T-helper 2 cell (primary cell): ENCODE measurements around the gene PTPRM.

Experiments used
- DNase-seq, 5 experiments: peaks; one replicate each; pipeline versions ENCODE4 v3.0.0 to v3.0.0-alpha.2; 2012 to 2022

The PTPRM gene

DNA sequence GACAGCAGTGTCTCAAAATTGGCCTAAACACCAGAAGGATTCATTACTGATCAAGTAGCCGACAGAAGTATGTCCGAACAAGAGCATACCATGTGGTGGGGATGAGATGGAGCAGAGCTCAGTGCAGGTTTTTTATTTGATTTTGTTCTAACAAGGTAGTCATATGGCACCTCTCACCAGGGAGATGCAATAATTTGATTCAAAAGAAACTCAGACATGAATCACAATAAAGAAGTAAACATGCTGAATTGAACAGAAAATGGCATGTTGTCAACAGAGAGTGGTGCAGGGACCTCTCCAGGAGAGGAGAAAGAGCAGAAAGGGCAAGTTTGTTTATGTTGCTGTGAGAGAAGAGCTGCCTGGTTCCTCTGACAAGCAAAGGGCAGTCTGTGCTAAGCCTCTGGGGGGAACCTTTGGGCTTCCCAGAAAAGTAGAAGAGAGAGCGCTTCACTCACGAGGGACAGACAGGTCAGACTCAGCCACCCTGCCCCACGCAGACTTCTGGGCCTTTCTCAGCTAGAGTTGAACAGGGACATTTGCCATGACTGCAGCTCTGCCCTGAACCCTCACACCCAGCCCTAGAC lies 690.8 kb downstream of the PTPRM start:
- DNase-seq: no peak

DNA sequence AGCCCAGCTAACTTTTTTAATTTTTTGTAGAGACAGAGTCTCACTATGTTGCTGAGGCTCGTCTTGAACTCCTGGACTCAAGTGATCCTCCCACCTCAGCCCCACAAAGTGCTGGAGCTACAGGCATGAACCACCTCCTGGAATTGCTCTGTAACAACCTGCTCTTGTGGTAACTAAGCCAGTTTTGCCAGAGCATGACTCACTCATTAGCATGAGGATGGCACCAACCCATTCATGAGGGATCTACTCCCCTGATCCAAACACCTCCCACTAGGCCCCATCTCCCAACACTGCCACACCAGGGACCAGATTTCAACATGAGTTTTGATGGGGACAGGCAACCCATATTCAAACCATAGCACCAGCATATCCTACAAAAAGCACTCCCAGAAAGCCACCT lies 693.2 kb downstream of the PTPRM start:
- DNase-seq: no peak

DNA sequence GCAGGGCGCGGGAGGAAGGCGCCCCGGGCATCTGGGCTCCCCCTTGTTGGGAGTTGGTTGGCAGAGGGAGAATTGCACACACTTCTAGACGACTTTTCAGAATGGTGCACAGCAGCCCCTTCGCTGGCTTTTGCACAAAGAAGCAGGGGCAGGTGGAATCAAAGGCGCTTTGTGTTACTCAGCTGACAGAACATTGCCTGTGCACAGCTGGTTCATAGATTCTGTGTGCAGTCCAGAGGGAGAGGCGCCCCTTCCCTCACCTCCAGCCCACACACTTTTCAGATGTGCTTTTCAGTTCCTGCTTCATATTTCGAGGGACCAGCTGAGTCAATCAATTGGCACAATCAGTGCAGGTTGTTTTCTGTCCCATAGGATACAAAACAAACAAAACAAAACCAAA lies 693.7 kb downstream of the PTPRM start:
- no peak for DNase-seq

DNA sequence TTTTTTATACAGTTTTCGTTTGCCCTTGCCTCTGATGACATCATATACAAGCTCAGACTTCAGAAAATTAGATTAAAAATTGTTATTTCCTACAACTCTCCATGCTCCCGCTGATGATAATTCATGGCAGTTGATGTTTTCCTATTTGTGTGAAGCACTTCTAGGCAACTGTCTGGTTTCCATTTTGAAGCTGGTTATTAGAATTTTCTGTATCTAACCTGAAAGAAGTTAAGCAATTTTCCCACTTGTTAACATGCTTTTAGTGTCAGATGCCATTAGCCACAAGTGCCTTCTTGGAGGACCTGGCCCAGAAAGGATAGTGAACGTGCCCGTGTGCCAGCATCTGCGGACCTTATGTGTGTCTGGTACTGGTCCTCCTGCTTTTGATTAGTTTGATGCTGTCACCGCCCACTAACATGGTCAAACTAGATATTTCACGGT lies 694.6 kb downstream of the PTPRM start:
- no peak for DNase-seq

DNA sequence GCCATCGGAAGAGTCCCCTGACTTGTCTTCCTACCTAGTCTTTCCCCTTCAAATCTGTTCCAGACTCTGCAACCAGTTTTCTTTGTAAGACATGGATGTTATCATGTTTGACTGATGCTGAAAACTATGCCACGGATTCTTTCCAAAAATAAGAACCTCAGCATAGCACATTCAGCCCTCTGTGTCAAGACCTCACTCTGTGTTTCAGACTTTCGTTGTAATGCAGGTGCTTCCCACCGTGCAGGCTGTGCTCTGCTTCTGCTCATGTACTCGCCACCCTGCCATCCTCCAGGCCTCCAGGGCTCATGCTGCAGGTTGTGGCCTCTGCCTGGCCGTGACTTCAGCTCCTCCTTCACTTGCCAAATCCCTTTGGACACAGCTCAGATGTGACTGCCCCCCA lies 695.1 kb downstream of the PTPRM start:
- no peak for DNase-seq

DNA sequence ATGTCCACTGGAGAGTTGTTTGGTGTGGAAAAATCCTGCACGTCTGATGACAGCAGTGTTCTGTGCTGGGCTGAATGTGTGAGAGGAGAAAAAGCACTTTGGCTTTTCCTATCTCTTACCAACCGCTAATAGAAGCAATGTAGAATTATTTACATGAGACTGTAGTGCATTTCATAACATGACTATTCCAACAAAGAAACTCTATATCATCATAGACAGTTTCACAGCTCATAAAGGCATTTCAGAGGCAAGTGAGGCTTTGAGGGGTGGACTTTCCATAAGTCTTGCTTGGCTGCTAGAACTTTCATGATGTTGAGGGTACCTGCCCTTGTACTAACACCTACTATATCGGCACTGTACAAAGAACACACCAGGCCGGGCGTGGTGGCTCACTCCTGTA lies 697.0 kb downstream of the PTPRM start:
- no peak for DNase-seq

DNA sequence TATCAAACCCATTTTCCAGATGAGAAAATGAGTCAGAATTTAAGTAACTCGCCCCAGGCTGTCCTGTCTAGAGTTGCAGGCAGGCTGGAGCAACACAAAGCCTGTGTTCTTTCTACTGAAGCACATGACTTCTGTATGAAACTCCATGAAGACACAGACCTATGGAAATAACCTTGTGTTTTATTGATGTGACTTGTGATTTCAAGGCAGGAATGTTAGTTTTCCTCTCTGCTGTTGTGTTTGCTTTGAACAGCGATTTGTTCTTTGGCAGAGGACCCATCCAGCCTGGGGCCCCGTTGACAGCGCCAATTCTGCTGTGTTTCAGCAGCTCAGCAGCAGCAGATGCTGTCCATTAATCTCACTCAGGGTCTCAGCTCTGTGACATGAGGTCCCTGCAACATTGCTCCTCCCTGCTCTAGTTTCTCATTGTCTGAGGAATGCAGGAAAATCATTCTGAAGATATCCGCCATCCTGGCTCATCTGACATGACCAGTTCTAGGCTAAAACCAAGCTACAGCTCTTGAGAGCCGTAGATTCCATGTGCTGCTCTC lies 697.8 kb downstream of the PTPRM start:
- DNase-seq: no peak

DNA sequence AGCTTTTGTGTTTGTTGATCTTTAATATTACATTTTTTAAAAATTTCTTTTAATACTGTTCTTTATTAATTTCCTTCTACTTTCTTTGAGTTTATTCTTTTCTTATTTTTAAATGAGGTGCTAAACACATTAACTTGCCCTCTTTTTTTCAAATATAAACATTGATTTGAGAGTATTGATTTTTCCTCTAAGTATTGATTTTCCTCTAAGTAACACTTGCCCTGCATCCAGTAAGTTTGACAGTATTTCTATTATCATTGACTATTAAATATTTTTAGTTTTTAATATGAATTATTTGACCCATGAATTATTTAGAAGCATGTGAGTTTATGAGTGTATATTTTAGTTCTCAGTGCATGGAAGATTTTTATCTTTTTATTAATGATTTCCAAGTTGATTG lies 705.1 kb downstream of the PTPRM start:
- DNase-seq: no peak

DNA sequence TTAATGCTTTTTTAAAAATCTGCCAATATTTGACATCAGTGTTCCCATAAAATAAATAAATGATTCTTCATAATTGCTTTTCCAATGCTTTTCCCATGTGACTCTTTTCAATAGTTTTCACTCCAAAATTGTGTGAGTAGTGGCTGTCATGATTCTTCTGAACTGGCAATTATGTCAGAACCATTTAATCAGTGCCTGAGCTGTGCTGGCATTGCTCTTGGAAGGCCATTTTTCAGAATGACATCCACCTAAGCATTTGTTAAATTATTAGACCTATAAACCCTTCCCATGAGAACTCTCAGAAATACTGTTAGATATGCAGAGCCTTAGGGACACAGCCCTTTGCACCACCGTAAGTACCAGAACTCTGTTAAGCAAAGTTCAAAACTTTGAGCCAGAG lies 707.3 kb downstream of the PTPRM start:
- DNase-seq: no peak

DNA sequence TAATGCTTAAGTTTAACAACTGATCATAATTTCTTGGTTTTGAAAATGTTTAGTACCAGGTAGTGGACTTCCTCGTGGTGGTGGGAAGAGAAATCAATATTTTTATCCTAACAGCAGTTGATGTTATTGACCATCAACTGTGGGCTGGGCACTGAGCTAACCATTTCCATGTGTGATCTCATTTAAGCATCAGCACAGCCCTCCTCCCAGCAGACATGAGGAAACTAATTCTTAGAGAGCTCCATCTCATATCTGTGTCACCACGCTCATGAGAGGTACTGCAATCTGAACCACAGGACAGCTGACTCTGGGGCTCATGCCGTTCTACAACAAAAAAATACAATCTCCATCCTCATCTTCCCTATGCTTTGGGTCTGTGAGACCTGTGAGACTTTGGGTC lies 709.3 kb downstream of the PTPRM start:
- no peak for DNase-seq

DNA sequence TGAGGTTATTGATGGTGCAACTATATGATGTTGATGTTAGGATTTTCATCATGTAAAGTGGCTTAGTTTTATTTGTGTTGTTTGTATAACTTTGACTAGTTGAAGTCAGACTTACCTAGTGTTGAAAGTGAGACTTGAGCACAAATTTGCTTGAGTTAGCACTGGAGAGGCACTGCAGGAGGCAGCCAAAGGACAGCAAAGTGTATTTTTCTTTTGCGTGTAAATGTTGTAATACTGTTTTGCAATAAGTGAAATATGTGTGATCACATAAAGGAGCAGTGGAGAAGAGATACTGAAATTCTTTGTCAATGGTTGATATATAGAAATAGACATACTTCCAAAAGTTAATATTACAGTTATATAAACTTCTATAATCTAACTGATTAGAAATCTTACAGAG lies 710.2 kb downstream of the PTPRM start:
- no peak for DNase-seq

DNA sequence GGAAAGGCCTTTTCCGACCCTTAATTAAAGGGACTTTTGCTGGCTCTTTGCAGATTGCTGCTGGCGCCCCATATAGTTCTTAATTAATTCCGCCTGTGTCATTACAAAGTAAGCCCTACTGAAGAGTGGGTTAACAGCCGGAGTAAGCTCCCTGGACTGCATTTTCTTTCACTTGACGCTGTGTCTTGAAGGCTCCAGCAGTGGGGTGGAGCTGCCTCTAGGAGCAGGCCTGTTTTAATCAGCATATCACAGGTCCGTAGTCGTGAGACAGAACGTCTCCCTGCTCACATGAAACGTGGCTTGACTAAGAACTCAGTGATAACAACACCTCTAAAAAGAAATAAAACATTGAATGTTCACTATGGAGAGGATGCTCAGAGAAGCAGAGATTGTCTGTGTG lies 712.2 kb downstream of the PTPRM start:
- DNase-seq: no peak

DNA sequence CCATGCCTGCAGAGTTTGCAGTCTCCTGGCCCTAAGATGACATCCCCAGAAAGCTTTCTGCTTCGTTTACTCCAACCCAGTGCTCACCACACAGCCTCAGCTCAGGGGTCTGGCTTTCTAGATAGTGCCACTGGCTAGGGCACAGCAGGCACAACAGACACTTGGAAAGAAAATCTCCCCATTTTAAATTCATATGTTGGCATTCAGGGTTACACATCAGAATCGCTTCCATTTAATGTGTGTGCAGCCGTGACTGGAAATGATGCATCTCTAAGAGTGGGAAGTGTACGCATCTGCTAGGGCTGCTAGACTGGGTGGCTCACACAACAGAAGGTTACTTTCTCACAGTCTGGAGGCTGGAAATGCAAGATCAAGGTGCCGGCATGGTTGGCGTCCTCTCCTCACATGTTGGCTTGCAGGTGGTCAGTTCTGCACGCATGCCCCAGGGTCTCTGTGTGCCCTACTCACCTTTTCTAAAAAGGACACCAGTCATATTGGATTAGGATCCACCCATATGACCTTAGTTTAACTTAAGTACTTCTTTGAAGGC lies 712.7 kb downstream of the PTPRM start:
- no peak for DNase-seq

DNA sequence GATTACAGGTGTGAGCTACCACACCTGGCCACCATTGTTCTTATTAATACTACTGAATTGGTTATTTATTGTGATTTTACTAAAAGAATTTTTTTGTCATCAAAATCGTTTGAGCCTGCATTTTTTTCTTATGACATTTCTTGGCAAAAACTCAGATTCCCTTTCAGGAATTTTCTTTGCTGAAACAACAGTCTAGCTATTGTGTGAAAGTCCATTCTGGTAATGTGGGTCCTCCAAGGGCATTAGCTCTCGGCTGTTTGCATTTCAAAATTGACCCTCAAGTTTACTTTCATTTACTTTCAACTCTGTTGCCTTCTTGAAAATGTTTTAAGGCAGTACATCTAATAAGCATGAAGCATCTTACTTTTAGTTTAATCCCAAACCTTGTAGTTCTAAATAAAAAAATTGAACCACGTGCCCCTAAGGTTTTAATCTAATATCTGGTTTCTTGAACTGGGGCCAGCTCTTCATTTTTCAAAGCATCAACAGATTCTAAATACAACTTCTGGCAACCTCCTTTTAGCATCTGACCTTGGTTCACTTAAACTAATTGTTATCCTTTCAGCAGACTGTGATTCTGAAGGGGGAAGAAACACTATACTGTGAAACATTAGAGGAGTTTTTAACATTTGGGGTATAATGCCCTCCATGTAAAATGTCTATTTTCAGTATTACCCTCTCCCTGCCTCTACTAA lies 716.9 kb downstream of the PTPRM start:
- DNase-seq: no peak

DNA sequence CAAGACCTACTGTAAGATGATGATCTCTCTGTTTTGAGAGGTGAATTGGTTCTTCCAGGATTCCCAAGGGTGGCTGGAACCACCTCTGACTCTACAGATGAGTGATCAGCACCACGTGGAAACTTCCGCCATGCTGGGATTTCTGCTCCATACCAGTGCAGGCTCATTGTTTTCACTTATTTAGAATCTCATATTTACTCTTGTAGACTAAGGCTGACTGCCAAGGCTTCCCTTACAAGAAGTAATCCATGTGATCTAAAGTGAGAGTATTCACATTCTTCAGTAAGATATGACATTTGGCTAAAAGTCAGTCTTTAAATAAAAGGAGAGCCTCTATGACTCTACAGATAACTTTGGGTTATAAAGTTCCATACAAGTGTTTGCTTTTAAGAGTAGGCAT lies 719.2 kb downstream of the PTPRM start:
- DNase-seq: no peak

DNA sequence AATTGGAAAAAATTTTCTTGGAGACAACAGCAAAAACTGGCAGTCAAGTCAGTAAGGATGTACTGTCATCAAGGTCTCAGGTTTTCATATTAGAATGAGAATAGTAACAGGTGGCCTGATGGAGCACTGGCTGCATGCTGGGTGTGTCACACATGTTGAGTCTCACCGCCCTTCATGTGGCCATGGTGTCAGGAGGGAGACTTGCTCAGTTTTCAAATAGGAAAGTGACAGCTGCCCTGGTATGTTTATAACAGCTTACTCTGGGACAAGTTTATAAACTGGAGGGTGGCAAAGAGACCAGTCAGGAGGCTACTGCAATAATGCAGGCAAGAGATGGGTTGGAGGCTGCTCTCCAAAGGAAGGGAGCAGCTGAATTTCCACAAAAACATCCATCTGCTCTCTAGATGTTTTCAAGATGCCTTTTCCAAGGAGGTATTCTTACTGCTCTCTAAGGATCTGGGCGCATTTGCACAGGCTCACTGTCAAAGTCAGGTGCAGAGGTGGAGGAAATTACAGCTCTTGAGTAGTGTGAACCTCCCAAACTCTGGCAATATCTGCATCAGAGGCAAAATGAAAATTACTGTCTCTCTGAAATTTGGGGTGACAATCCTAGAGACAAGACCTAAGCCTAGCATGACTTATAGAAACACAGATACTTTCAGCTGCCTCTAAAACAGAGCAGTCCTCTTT lies 720.2 kb downstream of the PTPRM start:
- no peak for DNase-seq

DNA sequence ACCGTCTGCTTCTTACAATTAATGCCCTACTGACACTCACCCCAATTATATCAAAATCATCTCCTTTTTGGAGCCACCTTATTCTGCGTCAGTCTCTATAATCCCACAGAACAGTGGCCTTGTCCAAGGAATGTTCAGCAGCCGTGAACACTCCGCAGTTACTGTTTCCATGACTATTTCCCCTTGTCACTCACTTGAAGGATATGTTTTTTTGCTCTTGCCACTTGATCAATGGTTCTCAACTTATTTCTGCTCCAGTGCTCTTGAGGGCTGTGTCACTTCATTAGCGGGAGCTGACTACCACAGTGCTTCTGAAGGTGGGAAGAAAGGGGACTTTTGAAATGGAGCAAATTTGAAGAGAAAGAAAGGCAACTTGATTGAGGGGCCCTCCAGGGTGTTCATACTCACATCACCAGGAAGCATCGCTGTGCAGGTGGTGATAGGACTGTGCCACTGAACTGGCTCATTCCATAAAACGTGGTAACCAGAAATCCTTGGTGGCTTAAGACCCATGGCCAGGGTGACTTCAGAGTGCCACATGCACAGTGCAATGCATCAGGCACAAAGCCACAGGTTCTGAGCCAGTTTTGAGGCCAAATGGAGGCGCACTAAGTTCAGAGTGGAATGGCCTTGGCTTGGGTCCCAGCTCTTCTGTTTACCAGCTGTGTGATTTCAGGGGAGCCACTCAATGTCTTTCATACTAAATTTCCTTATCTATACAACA lies 721.5 kb downstream of the PTPRM start:
- DNase-seq: no peak

DNA sequence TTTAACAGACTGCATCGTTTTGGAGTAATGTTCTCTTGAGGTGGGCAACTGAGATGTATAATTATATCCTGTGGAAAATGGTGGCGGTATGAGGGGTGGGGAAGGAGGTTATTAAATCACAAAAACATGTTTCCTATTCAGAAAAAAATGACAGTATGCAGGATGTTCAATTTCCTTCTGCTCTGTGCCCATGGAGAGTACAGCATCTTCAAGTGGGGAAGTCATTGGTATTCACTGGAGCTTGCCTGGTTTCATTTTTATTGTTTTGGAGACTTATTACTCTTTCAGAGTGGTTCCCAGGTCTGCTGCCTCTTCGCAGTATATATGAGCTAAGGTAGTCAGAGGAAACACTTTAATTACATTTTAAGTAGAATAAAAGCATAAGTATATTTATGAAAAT lies 723.3 kb downstream of the PTPRM start:
- DNase-seq: no peak

DNA sequence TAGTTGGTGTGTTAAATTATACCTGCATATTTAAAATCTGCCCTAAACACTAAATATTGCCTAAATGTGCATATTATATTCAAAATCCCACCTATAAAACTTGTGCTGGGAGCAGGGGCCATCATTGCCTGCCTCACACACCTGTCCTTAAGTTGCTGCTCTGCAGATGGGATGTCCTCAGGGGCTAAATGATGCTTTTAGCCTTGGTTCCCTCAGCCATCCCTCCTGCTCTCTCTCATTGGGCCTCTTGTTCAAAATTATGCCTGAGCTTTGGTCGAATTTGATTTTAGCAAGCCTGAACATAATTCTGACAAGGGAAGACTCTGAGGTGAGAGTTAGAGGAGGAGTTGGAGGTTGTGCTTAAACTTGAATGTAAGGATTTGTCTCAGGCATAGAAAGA lies 723.8 kb downstream of the PTPRM start:
- no peak for DNase-seq

DNA sequence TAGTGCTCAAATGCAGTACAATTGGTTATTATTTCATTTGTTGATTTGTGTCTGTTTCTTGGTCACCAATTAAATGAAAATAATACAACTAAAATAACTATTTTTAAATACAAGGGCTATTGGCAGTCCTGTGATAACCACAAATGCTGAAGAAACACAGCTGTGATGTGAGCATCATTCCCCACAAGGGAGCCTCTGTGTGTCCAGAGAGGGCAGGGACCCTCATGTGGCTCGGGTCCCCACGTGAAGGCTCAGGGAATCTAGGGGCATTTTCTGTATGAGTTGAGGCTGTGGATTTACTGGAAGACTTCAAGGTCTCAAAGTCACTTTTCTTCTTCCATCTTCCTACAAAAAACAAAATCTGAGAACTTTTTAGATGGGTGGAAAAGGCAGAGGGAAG lies 726.1 kb downstream of the PTPRM start:
- no peak for DNase-seq

DNA sequence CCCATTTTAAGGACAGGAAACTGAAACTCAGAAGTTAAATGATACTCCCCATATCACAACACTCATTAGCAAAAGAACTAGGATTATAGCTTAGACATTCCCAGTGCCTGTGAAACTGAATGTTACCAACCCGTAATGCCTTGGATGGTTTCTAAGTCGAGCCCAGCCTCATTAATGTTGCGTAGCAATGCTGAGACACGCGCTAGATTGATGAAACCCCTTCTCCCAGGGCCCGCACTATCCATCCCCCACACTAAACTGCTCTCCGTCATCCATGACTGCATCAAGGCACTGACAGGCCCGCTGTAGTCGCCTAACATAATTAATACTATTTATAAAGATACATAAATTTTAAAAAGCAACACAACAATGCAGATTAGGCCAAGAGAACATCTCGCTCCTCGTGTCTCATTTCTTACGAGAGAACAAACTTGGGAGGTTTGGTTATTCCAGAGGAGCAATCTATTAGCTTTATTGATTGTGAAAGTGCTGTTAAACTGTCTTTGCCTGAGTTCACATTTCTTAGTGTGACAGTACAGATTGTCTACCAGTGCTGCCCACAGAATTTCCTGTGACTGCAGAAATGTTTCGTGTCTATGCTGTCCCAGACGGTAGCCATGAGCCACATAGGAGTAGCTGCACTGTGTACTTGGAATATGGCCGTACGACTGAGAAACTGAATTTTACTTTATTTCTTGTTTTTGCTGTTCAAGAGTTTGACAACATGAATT lies 729.9 kb downstream of the PTPRM start:
- DNase-seq: no peak

DNA sequence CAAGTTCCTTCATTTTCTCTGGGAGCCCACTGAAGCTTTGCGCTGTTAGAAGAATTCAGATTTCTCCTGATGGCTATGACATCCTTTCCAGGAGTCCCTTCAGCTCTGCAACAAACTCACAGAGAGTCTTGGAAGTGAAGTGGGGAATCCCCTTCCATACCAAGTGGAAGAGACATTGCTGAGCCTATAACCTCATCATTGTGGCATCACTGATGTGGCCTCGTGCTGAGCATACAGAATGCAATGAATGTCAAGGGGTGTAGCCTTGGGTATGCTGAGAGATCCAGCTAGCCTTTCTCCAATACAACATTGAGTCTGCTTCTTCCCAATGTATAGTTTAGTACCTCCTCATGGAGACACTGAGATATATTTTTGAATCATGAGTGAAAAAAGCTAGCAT lies 731.1 kb downstream of the PTPRM start:
- DNase-seq: no peak
